ENCODE data around the gene CYP1B1. TPM values are rescaled to one million over a fixed set of nuclear protein-coding genes. Genes with fewer than 3 reads are reported as not detected.

CYP1B1 gene
- total RNA-seq, 1 experiment from 2014 or later = 4.2 TPM

DNA sequence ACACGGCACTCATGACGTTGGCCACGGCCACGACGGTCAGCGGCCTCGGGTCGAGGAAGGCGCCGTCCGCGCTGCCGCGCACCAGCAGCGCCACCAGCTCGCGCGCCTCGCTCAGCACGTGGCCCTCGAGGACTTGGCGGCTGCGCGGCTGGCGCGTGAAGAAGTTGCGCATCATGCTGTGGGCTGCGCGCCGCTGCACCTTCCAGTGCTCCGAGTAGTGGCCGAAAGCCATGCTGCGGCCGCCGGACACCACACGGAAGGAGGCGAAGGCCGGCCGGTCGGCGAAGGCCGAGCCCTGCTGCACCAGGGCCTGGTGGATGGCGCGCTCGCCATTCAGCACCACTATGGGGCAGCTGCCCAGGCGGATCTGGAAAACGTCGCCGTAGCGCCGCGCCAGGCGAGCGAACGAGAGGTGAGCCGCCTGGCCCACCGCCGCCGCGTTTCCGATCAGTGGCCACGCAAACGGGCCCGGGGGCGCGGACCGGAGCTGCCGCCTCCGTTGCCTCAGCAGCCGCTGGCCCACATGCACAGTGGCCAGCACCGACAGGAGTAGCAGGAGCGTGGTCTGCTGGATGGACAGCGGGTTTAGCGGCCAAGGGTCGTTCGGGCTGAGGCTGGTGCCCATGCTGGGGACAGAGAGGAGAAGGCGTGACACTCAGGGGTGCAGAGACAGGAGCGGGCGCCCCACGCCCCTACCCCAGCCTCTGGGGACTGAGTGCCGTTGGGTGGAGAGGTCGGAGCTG is 1.0 kb downstream of the CYP1B1 start (continued):
- peak; percentile 99 for TF ChIP-seq ARID4B (CRISPR knock-in tag; IDR thresholded peaks at IDR 0.05; ENCODE audit: borderline replicate concordance)
- no peak for TF ChIP-seq ERG (CRISPR knock-in tag; IDR thresholded peaks at IDR 0.05)
- TF ChIP-seq, protein P1, sequence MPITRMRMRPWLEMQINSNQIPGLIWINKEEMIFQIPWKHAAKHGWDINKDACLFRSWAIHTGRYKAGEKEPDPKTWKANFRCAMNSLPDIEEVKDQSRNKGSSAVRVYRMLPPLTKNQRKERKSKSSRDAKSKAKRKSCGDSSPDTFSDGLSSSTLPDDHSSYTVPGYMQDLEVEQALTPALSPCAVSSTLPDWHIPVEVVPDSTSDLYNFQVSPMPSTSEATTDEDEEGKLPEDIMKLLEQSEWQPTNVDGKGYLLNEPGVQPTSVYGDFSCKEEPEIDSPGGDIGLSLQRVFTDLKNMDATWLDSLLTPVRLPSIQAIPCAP (CRISPR knock-in tag; IDR thresholded peaks at IDR 0.05) = peak; percentile 99
- TF ChIP-seq AFF4 (CRISPR knock-in tag; IDR thresholded peaks at IDR 0.05; ENCODE audit: borderline replicate concordance) = peak; percentile 96; the same call in 1 of the 2 replicates
- TF ChIP-seq ZNF396 (CRISPR knock-in tag; IDR thresholded peaks at IDR 0.05; ENCODE audit: borderline replicate concordance) = no peak
- TF ChIP-seq SMAD3 (CRISPR knock-in tag; IDR thresholded peaks at IDR 0.05; ENCODE audit: borderline replicate concordance) = peak; percentile 98
- peak; percentile 92 for TF ChIP-seq TEAD4 (CRISPR knock-in tag; IDR thresholded peaks at IDR 0.05)
- peak; percentile 90 for TF ChIP-seq NR2C2 (CRISPR knock-in tag; IDR thresholded peaks at IDR 0.05)
- TF ChIP-seq FOXP1 (CRISPR knock-in tag; IDR thresholded peaks at IDR 0.05; ENCODE audit: borderline replicate concordance) = peak; percentile 100
- TF ChIP-seq ZNF232 (CRISPR knock-in tag; IDR thresholded peaks at IDR 0.05) = peak; percentile 99
- peak; percentile 96; the same call in 1 of the 2 replicates for TF ChIP-seq CBFB (CRISPR knock-in tag; IDR thresholded peaks at IDR 0.05; ENCODE audit: low read depth)
- TF ChIP-seq ZNF425 (CRISPR knock-in tag; conservative IDR thresholded peaks at IDR 0.05) = no peak
- TF ChIP-seq PRRX2 (CRISPR knock-in tag; IDR thresholded peaks at IDR 0.05) = no peak
- TF ChIP-seq CDX4 (CRISPR knock-in tag; IDR thresholded peaks at IDR 0.05; ENCODE audit: borderline replicate concordance) = no peak
- no peak for TF ChIP-seq FOXJ3 (CRISPR knock-in tag; IDR thresholded peaks at IDR 0.05; ENCODE audit: borderline replicate concordance)
- peak; percentile 85 for TF ChIP-seq PRDM15 (CRISPR knock-in tag; IDR thresholded peaks at IDR 0.05)
- TF ChIP-seq SMAD4 (CRISPR knock-in tag; IDR thresholded peaks at IDR 0.05) = peak; percentile 94
- no peak for TF ChIP-seq RORB (CRISPR knock-in tag; IDR thresholded peaks at IDR 0.05)

Measured in WTC11 (cell line).